HCT116 (cell line): Measurements from ENCODE around the gene MOB3A. TPM values are rescaled to one million over a fixed set of nuclear protein-coding genes. Genes with fewer than 3 reads are reported as not detected.

Experiments
- ATAC-seq: fragments of 200-7000 bp; cut with Tn5 transposase; 2 replicates; pipeline ENCODE4 v1.9.1; 2020; ENCODE audit warnings: mild to moderate bottlenecking, moderate library complexity
- Bru-seq: library from RNA; stranded (reverse); fragments of 400-500 nt; gene quantifications from one replicate; lab custom pipeline; 2021; lab: Mats Ljungman, UMichigan
- BruChase-seq, 2 experiments: library from RNA; stranded (reverse); fragments of 400-500 nt; gene quantifications; one replicate each; lab custom pipeline; 2021; lab: Mats Ljungman, UMichigan
- BruUV-seq: library from RNA; stranded (reverse); fragments of 400-500 nt; replicated peaks from 2 replicates; lab custom pipeline; 2021; lab: Mats Ljungman, UMichigan
- CTCF ChIA-PET: fragments of 300-600 bp; sonication (Branson Sonifier 250); formaldehyde crosslinking; loops from one replicate; lab custom pipeline; 2021; ENCODE audit warnings: antibody characterized with exemption; lab: Charles Lee
- POLR2A ChIA-PET: fragments of 300-600, 350-600 bp; sonication (Branson Sonifier 250); formaldehyde crosslinking; loops from one replicate; lab custom pipeline; 2021; ENCODE audit warnings: antibody characterized with exemption; lab: Charles Lee
- RAD21 ChIA-PET, 2 experiments: fragments of 300-600 bp; sonication (Branson Sonifier 250); formaldehyde crosslinking; loops; one replicate each; lab custom pipeline; 2023; ENCODE audit warnings: low total read pairs in 2 of 2; ENCODE audit not compliant: uncharacterized antibody in 2 of 2, unreplicated experiment in 2 of 2, low non-redundant PET in 1 of 2; lab: Charles Lee
- DNase-seq: peaks from one replicate; pipeline ENCODE4 v3.0.0-alpha.2; 2010; ENCODE audit warnings: low read depth, low spot score
- H2AFZ ChIP-seq: fragments of 200-600 bp; shearing (Covaris generic), sonication (generic); 2 replicates; pipeline ENCODE4 v1.6.1; 2017; ENCODE audit warnings: low read depth, mixed run types, mixed read lengths, antibody characterized with exemption, low read length; ENCODE audit not compliant: poor library complexity, severe bottlenecking
- H3K27ac ChIP-seq: 2 replicates; pipeline ENCODE4 v1.5.1; 2012; ENCODE audit warnings: low read depth, low read length
- H3K27me3 ChIP-seq: fragments of 200-600 bp; sonication (generic); 2 replicates; pipeline ENCODE4 v1.6.1; 2016; ENCODE audit warnings: mixed run types, low read length, mixed read lengths; ENCODE audit not compliant: insufficient read depth
- H3K36me3 ChIP-seq, 2 experiments: fragments of 200-500 bp in 1 of 2; fragments of 200-600 bp in 1 of 2; sonication (Bioruptor generic) in 1 of 2; sonication (generic) in 1 of 2; 2 replicates each; pipeline versions ENCODE4 v1.5.1 to v1.6.1; 2014 to 2016; ENCODE audit warnings: low read length in 2 of 2, inconsistent platforms in 1 of 2, mixed read lengths in 1 of 2, mixed run types in 1 of 2; ENCODE audit not compliant: insufficient read depth in 2 of 2, control insufficient read depth in 1 of 2
- H3K4me1 ChIP-seq, 2 experiments: fragments of 200-600 bp in 1 of 2; sonication (generic) in 1 of 2; 2 replicates each; pipeline versions ENCODE4 v1.5.1 to v1.6.1; 2012 to 2017; ENCODE audit warnings: low read length in 2 of 2, inconsistent platforms in 1 of 2, mild to moderate bottlenecking in 1 of 2, mixed read lengths in 1 of 2, mixed run types in 1 of 2, moderate library complexity in 1 of 2; ENCODE audit not compliant: insufficient read depth in 2 of 2, control insufficient read depth in 1 of 2
- H3K4me2 ChIP-seq: fragments of 200-600 bp; sonication (generic); 2 replicates; pipeline ENCODE4 v1.6.1; 2017; ENCODE audit warnings: mixed run types, low read length, mixed read lengths
- H3K4me3 ChIP-seq, 2 experiments: fragments of 200-600 bp in 1 of 2; sonication (generic) in 1 of 2; replicated peaks in 1 of 2; 2 replicates each; pipeline ENCODE4 v1.5.1; 2011 to 2016; ENCODE audit warnings: low read length in 2 of 2, control low read depth in 1 of 2, low read depth in 1 of 2, mild to moderate bottlenecking in 1 of 2, mixed read lengths in 1 of 2, mixed run types in 1 of 2
- H3K79me2 ChIP-seq: fragments of 200-600 bp; sonication (generic); 2 replicates; pipeline ENCODE4 v1.6.1; 2017; ENCODE audit warnings: mild to moderate bottlenecking, mixed run types, low read length, moderate library complexity, mixed read lengths; ENCODE audit not compliant: insufficient read depth
- H3K9ac ChIP-seq: fragments of 200-600 bp; sonication (generic); 2 replicates; pipeline ENCODE4 v1.6.1; 2016; ENCODE audit warnings: low read length, mixed read lengths
- H3K9me2 ChIP-seq: fragments of 200-600 bp; sonication (generic), shearing (Covaris generic); 2 replicates; pipeline ENCODE4 v1.6.1; 2017; ENCODE audit warnings: mixed run types, mild to moderate bottlenecking, moderate library complexity; ENCODE audit not compliant: insufficient read depth
- H3K9me3 ChIP-seq, 2 experiments: fragments of 200-500 bp in 1 of 2; fragments of 200-600 bp in 1 of 2; sonication (Bioruptor generic) in 1 of 2; sonication (generic) in 1 of 2; 2 replicates each; pipeline ENCODE4 v1.6.1; 2014 to 2017; ENCODE audit warnings: low read length in 2 of 2, mixed read lengths in 2 of 2, inconsistent platforms in 1 of 2, low read depth in 1 of 2, mild to moderate bottlenecking in 1 of 2, mixed run types in 1 of 2, moderate library complexity in 1 of 2; ENCODE audit not compliant: control insufficient read depth in 1 of 2, insufficient read depth in 1 of 2
- H4K20me1 ChIP-seq: fragments of 200-600 bp; sonication (generic), shearing (Covaris generic); 2 replicates; pipeline ENCODE4 v1.6.1; 2017; ENCODE audit warnings: mixed run types, mild to moderate bottlenecking, moderate library complexity; ENCODE audit not compliant: insufficient read depth
- CBX3 ChIP-seq: IDR thresholded peaks from 2 replicates; pipeline ENCODE4 v1.6.1; 2012; ENCODE audit warnings: low read depth
- CEBPB ChIP-seq: IDR thresholded peaks from 2 replicates; pipeline ENCODE4 v1.6.1; 2012; ENCODE audit warnings: low read depth
- EGR1 ChIP-seq: IDR thresholded peaks from 2 replicates; pipeline ENCODE4 v1.6.1; 2012; ENCODE audit warnings: low read depth
- EZH2phosphoT487 ChIP-seq: fragments of 200-600 bp; IDR thresholded peaks from 2 replicates; pipeline ENCODE4 v1.6.1; 2018; ENCODE audit warnings: antibody characterized with exemption, borderline replicate concordance
- FOSL1 ChIP-seq: IDR thresholded peaks from 2 replicates; pipeline ENCODE4 v1.6.1; 2012; ENCODE audit warnings: low read depth
- JUND ChIP-seq: IDR thresholded peaks from 2 replicates; pipeline ENCODE4 v1.6.1; 2012
- POLR2A ChIP-seq: IDR thresholded peaks from 2 replicates; pipeline ENCODE4 v1.7.0; 2011; ENCODE audit warnings: borderline replicate concordance; ENCODE audit not compliant: insufficient read depth, insufficient read length; ENCODE audit errors: extremely low read depth
- POLR2AphosphoS5 ChIP-seq: IDR thresholded peaks from 2 replicates; pipeline ENCODE4 v1.6.1; 2011; ENCODE audit warnings: mild to moderate bottlenecking, low read depth, low read length, moderate library complexity
- RAD21 ChIP-seq: IDR thresholded peaks from 2 replicates; pipeline ENCODE4 v1.6.1; 2012; ENCODE audit warnings: low read depth, mild to moderate bottlenecking
- SIN3A ChIP-seq: IDR thresholded peaks from 2 replicates; pipeline ENCODE4 v1.6.1; 2012; ENCODE audit warnings: low read depth
- SP1 ChIP-seq: IDR thresholded peaks from 2 replicates; pipeline ENCODE4 v1.6.1; 2012; ENCODE audit warnings: low read depth
- SRF ChIP-seq: IDR thresholded peaks from 2 replicates; pipeline ENCODE4 v1.6.1; 2012; ENCODE audit warnings: low read depth
- TCF7L2 ChIP-seq: IDR thresholded peaks from 2 replicates; pipeline ENCODE4 v1.7.0; 2011; ENCODE audit warnings: borderline replicate concordance, inconsistent platforms; ENCODE audit not compliant: insufficient read depth, insufficient read length; ENCODE audit errors: extremely low read depth
- ZFX ChIP-seq: fragments of 450-650 bp; IDR thresholded peaks from 2 replicates; pipeline ENCODE4 v1.6.1; 2017
- ZNF274 ChIP-seq: fragments of 200-500 bp; sonication (Bioruptor generic); IDR thresholded peaks from 2 replicates; pipeline ENCODE4 v1.6.1; 2014; ENCODE audit warnings: mild to moderate bottlenecking, low read depth, low read length, inconsistent platforms
- intact Hi-C: fragments of 100-400 bp; cut with micrococcal nuclease; formaldehyde crosslinking; loops from 2 replicates; pipeline ENCODE4 v1.10.0; 2022
- long read RNA-seq: library from polyadenylated mRNA; unstranded; transcript quantifications from one replicate; pipeline ENCODE4 v2.0.0, GENCODE V29; 2021; ENCODE audit not compliant: unreplicated experiment
- polyA plus RNA-seq: library from polyadenylated mRNA; unstranded; fragments of >200 nt; gene quantifications from 2 replicates; pipeline ENCODE4 v1.2.1, GENCODE V29; 2012; ENCODE audit warnings: missing spikeins
- total RNA-seq: library from RNA; stranded (reverse); gene quantifications from one replicate; pipeline ENCODE4 v1.2.1, GENCODE V29; 2021; ENCODE audit not compliant: unreplicated experiment
- TF ChIP-seq, protein P1 (sequence below): IDR thresholded peaks from 2 replicates; pipeline ENCODE4 v1.6.1; 2012
- TF ChIP-seq, protein P2 (sequence below), 3 experiments: fragments of 200-600 bp in 1 of 3; sonication (generic) in 1 of 3; IDR thresholded peaks in 2 of 3; conservative IDR thresholded peaks in 1 of 3; 2 replicates each; pipeline ENCODE4 v1.5.1; 2012 to 2017; ENCODE audit warnings: low read depth in 2 of 3, low read length in 2 of 3, antibody characterized with exemption in 1 of 3, borderline replicate concordance in 1 of 3, control low read depth in 1 of 3, mild to moderate bottlenecking in 1 of 3, mixed read lengths in 1 of 3, mixed run types in 1 of 3, moderate library complexity in 1 of 3; ENCODE audit not compliant: insufficient read depth in 1 of 3

The MOB3A gene
- total RNA-seq = 32.1 TPM
- polyA plus RNA-seq = 39.3 and 39.8 TPM in 2 replicates
- Bru-seq, nascent RNA = percentile 58 among the genes with signal in this experiment
- percentile 69 among the genes with signal in this experiment for BruChase-seq, experiment 1, labeled RNA remaining after a 6-hour chase
- percentile 68 among the genes with signal in this experiment for BruChase-seq, experiment 2, labeled RNA remaining after a 2-hour chase
- long read RNA-seq, transcript MOB3A-201 (5 exons, 3,391 nt) = major isoform, 7 of 33 reads
- long read RNA-seq, partial matches to known transcripts = 1 of 33 reads
- long read RNA-seq, other reads (novel, unspliced or antisense) = 22 of 33 reads

DNA sequence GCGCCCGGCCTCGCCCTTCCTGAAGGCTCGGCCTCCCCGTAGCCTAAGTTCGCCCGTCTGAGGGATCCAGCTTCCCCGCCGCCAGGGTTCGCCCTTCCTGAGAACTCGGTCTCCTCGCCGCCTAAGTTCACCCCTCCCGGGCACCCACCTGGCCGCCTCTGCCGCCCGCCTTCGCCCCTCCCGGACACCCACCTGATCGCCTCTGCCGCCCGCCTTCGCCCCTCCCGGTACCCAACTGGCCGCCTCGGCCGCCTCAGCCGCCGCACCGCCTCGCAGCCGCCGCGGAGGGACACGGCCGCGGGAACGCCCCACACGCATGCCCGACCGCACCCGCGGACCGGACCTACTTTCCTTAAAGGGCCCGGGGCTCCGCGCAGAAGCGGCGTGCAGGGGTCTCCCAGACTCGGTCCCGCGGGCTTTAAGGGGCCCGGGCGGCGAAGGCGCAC, at the start of gene MOB3A:
Gene MOB3A (minus strand): TSS at position 293 of the 446 bp plus-strand sequence. CDS start 17,766 bp downstream, outside the sequence.
- H3K9me2 ChIP-seq = no peaks in the 10 kb centered on the region
- ATAC-seq (peak; percentile 65), DNase-seq (peak; percentile 85)
- H4K20me1 ChIP-seq = no peaks in the 10 kb centered on the region
- H3K9me3 ChIP-seq = no peaks in the 10 kb centered on the region
- H3K4me1 ChIP-seq = peaks cover 11 to 26% of the 10 kb centered on the region in 2 experiments
- BruUV-seq = no TSS peak
- H3K36me3 ChIP-seq = peaks cover 3 to 5% of the 10 kb centered on the region in 2 experiments; a peak in 2 of 4 replicates
- POLR2A ChIA-PET = no interaction called here
- peak within 1 kb of the TSS; percentile 77 to 88 for H3K4me3 ChIP-seq
- no peak within 1 kb of the TSS for H2AFZ ChIP-seq
- intact Hi-C loops = loop anchor here (1.0 kb wide), 1 partner anchor 77 kb away; no protein-coding TSS in a partner anchor
- peak within 1 kb of the TSS; percentile 91 for H3K4me2 ChIP-seq
- H3K79me2 ChIP-seq = peaks cover 18% of the 10 kb centered on the region
- CTCF ChIA-PET = no interaction called here
- RAD21 ChIA-PET = no interaction called here
- peak within 1 kb of the TSS; percentile 99 for H3K27ac ChIP-seq
- TF ChIP-seq SP1 (peak; percentile 94), SIN3A (peak; percentile 95), EGR1 (peak; percentile 43; the same call in 1 of the 2 replicates), POLR2A (peak; percentile 26), RAD21 (peak; percentile 28), CEBPB (no peak; the same call in 1 of the 2 replicates), ZFX (peak; percentile 65; the same call in 1 of the 2 replicates), SRF (no peak; the same call in 1 of the 2 replicates), JUND (peak; percentile 20; the same call in 1 of the 2 replicates), ZNF274 (no peak), EZH2phosphoT487 (no peak), POLR2AphosphoS5 (peak; percentile 79), TCF7L2 (peak; percentile 52), CBX3 (peak; percentile 77), FOSL1 (no peak)
- TF ChIP-seq, protein P1, sequence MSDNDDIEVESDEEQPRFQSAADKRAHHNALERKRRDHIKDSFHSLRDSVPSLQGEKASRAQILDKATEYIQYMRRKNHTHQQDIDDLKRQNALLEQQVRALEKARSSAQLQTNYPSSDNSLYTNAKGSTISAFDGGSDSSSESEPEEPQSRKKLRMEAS = peak; percentile 94
- TF ChIP-seq, protein P2, sequence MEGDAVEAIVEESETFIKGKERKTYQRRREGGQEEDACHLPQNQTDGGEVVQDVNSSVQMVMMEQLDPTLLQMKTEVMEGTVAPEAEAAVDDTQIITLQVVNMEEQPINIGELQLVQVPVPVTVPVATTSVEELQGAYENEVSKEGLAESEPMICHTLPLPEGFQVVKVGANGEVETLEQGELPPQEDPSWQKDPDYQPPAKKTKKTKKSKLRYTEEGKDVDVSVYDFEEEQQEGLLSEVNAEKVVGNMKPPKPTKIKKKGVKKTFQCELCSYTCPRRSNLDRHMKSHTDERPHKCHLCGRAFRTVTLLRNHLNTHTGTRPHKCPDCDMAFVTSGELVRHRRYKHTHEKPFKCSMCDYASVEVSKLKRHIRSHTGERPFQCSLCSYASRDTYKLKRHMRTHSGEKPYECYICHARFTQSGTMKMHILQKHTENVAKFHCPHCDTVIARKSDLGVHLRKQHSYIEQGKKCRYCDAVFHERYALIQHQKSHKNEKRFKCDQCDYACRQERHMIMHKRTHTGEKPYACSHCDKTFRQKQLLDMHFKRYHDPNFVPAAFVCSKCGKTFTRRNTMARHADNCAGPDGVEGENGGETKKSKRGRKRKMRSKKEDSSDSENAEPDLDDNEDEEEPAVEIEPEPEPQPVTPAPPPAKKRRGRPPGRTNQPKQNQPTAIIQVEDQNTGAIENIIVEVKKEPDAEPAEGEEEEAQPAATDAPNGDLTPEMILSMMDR (IDR thresholded peaks at IDR 0.05 in 2 of 3, conservative IDR thresholded peaks at IDR 0.05 in 1 of 3; ENCODE audit: borderline replicate concordance in 1 of 3, insufficient read depth in 1 of 3, low read depth in 2 of 3, low read length in 2 of 3) = peak in 2 of 3 experiments; percentile 38 to 43; a peak in 4 of 6 replicates
- H3K9ac ChIP-seq = peak within 1 kb of the TSS; percentile 86
- no peaks in the 10 kb centered on the region for H3K27me3 ChIP-seq
